Measurements from ENCODE around the gene ARG1. TPM values are rescaled to one million over a fixed set of nuclear protein-coding genes. Genes with fewer than 3 reads are reported as not detected.
A peak's percentile ranks its signal among the peaks of the same experiment; 100 is the strongest.

Gene ARG1
- total and polyA plus RNA-seq, 2 of the 8 experiments (the other 6 are each of a cell fraction or from before 2014, with no cell fraction given): not detected

GRCh38 chr6:131555992-131556391 is 17.0 kb upstream of the ARG1 start:
- H3K79me2 ChIP-seq (ENCODE audit: control insufficient read depth in 1 of 2, insufficient read depth in 2 of 2, low read length in 2 of 2): no peaks in the 10 kb centered on the region
- no peaks in the 10 kb centered on the region for H3K23me2 ChIP-seq (ENCODE audit: low read depth, low read length)
- no peak overlapping the region for H2BK12ac ChIP-seq (ENCODE audit: low read depth, low read length)
- H3K9me3 ChIP-seq (ENCODE audit: insufficient read depth in 2 of 2, low read depth in 1 of 2, low read length in 1 of 2): no peaks in the 10 kb centered on the region
- no peaks in the 10 kb centered on the region for H3K36me3 ChIP-seq (ENCODE audit: control insufficient read depth in 2 of 4, insufficient read depth in 4 of 4, low read length in 3 of 4)
- no peaks in the 10 kb centered on the region for H3K27me3 ChIP-seq (replicated peaks in 1 of 4; ENCODE audit: control insufficient read depth in 3 of 4, extremely low read depth in 1 of 4, insufficient read depth in 3 of 4, low read length in 3 of 4)
- no peak overlapping the region for H2BK20ac ChIP-seq (ENCODE audit: low read length)
- no peak overlapping the region for H2AK5ac ChIP-seq (ENCODE audit: low read depth, low read length)
- no peak overlapping the region for H3K4me2 ChIP-seq (ENCODE audit: insufficient read depth in 1 of 2, low read depth in 2 of 2, low read length in 2 of 2)
- no peak overlapping the region for H3K27ac ChIP-seq (ENCODE audit: low read depth, low read length)
- H3K18ac ChIP-seq (ENCODE audit: extremely low read depth, low read length): no peak overlapping the region
- H4K20me1 ChIP-seq (replicated peaks in 1 of 2; ENCODE audit: control insufficient read depth in 1 of 2, insufficient read depth in 2 of 2, low read length in 2 of 2): no peaks in the 10 kb centered on the region
- H3K23ac ChIP-seq (ENCODE audit: insufficient read length): no peak overlapping the region
- H3K9ac ChIP-seq (replicated peaks in 1 of 4; ENCODE audit: extremely low read depth in 1 of 4, low read depth in 3 of 4, low read length in 3 of 4): no peak overlapping the region
- H3K79me1 ChIP-seq (ENCODE audit: low read depth, low read length): no peaks in the 10 kb centered on the region
- FAIRE-seq (no peak), DNase-seq (ENCODE audit: low read depth in 1 of 2, low spot score in 2 of 2) (no peak)
- H2BK120ac ChIP-seq (replicated peaks; ENCODE audit: low read depth, low read length): no peak overlapping the region
- H2AFZ ChIP-seq (ENCODE audit: low read length): 0 out of 2 replicates have a peak overlapping the region, but pooled peaks have one; percentile 36
- H2BK5ac ChIP-seq (ENCODE audit: low read depth, low read length): no peak overlapping the region
- no peak overlapping the region for H2BK15ac ChIP-seq (ENCODE audit: low read length)
- no peak overlapping the region for H4K91ac ChIP-seq (replicated peaks; ENCODE audit: insufficient read length, low read length)
- no peak overlapping the region for H3K4ac ChIP-seq (replicated peaks; ENCODE audit: insufficient read length, low read depth, low read length)
- H3K14ac ChIP-seq (ENCODE audit: insufficient read length): no peak overlapping the region
- H3K4me1 ChIP-seq (replicated peaks in 1 of 4; ENCODE audit: control insufficient read depth in 3 of 4, insufficient read depth in 4 of 4, low read length in 3 of 4): no peaks in the 10 kb centered on the region
- CTCF ChIA-PET (ENCODE audit: partially characterized antibody): no interaction called here
- no peak overlapping the region for H3K56ac ChIP-seq (replicated peaks; ENCODE audit: insufficient read length, low read depth, low read length)
- POLR2A ChIA-PET (ENCODE audit: partially characterized antibody): no interaction called here
- no peak overlapping the region for H4K8ac ChIP-seq (ENCODE audit: extremely low read depth, insufficient read depth, low read length)
- H4K5ac ChIP-seq (ENCODE audit: insufficient read length, low read depth, low read length): no peak overlapping the region
- H3K4me3 ChIP-seq (ENCODE audit: extremely low read depth in 1 of 4, insufficient read depth in 2 of 4, low read depth in 3 of 4, low read length in 4 of 4): no peak overlapping the region
- TF ChIP-seq EZH2 (IDR thresholded peaks at IDR 0.05; ENCODE audit: low read depth, low read length, severe bottlenecking): no peak
- no peak for TF ChIP-seq RFX5 (IDR thresholded peaks at IDR 0.05; ENCODE audit: borderline replicate concordance, low read depth, low read length)
- TF ChIP-seq EGR1 (IDR thresholded peaks at IDR 0.05; ENCODE audit: borderline replicate concordance, low read depth, low read length): no peak
- TF ChIP-seq KDM4A (IDR thresholded peaks at IDR 0.05; ENCODE audit: low read depth, low read length, severe bottlenecking): no peak
- no peak for TF ChIP-seq CBX8 (IDR thresholded peaks at IDR 0.05; ENCODE audit: borderline replicate concordance, low read depth, low read length)
- TF ChIP-seq USF2 (IDR thresholded peaks at IDR 0.05; ENCODE audit: low read length): no peak
- no peak for TF ChIP-seq SAP30 (IDR thresholded peaks at IDR 0.05; ENCODE audit: insufficient read depth, insufficient replicate concordance, low read length)
- TF ChIP-seq SIRT6 (IDR thresholded peaks at IDR 0.05; ENCODE audit: low read length): no peak
- TF ChIP-seq RBBP5 (IDR thresholded peaks at IDR 0.05; ENCODE audit: borderline replicate concordance, low read depth, low read length): no peak
- no peak for TF ChIP-seq MAFK (IDR thresholded peaks at IDR 0.05; ENCODE audit: low read depth, low read length)
- TF ChIP-seq CBX5 (IDR thresholded peaks at IDR 0.05; ENCODE audit: low read depth, low read length): no peak
- TF ChIP-seq RAD21 (IDR thresholded peaks at IDR 0.05 in 1 of 2, conservative IDR thresholded peaks at IDR 0.05 in 1 of 2; ENCODE audit: low read depth in 2 of 2, low read length in 2 of 2): no peak
- TF ChIP-seq CHD2 (IDR thresholded peaks at IDR 0.05; ENCODE audit: low read length): no peak
- TF ChIP-seq CTBP2 (IDR thresholded peaks at IDR 0.05; ENCODE audit: borderline replicate concordance, insufficient read depth, insufficient read length, low read length): no peak

Data from H1 (cell line).